NCI-H510A treated with DMSO at 0.1 percent for 48 hours (cell line): ENCODE data around the gene FRMD4A.

ENCODE experiments used
- DNase-seq: peaks from one replicate; lab custom pipeline; 2025; lab: John Stamatoyannopoulos, UW

FRMD4A gene

DNA sequence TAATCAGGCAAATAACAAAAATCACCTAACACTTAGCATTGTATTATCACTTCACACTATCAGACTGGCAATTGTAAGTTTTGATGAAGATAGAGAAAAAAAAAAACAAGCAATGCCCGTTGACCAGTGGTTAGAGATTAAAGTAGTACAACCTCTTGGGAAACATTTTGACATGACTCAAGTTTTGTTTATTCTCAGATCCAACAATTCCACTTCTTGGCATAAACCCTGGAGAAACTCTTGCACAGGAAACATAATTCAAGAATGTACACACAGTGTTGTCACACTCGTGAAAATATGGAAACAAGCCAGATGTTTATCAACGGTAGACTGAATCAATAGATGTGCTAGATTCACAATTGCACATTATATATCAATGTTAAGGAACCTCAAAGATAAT is 37.2 kb downstream of the FRMD4A start:
- DNase-seq = no peak

DNA sequence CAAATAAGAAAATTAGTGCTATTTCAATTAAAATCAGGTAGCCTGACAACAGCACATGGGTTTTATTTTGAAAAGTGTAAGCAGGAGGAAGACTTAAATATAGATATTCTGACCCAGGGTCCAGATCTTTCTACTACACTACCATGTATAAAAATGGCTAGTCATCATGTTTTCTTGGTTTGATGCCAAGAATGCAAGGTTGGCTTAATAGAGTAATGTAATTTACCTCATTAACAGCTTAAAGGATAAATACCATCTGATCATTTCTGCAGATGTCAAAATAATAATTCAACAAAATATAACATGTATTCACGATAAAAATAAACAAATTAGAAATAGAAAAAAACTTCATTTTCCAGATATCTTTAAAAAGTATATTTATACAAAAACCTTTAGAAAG is 39.4 kb downstream of the FRMD4A start:
- DNase-seq = no peak

DNA sequence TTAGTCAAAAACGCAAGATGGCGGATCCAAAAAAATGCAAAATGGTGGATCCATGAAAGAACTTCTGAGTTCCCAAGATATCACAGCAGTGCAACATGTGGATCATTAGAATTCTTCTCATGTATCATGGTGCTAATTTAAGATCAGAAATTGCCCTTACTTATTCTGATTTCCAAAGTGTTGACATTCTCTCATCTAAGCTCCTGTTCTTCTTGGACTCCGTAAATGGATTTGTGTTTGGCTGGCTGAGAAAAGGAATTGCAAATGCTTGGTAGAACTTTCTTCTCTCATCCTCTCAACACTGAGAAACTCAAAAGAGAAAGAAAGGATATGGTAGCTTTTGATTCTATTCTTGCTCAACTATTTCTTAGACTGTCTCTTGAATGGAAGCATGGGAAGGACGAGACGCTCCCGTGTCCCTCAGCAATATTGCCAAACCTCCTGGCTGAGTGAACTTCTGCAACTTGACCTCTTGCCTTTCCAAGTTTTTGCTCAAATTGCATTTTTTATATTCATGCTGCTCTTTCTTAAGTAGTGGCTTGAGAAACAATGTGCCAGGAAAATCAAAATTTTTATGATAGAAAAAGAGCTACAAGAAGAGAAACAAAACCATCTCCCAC is 44.7 kb downstream of the FRMD4A start:
- no peak for DNase-seq

DNA sequence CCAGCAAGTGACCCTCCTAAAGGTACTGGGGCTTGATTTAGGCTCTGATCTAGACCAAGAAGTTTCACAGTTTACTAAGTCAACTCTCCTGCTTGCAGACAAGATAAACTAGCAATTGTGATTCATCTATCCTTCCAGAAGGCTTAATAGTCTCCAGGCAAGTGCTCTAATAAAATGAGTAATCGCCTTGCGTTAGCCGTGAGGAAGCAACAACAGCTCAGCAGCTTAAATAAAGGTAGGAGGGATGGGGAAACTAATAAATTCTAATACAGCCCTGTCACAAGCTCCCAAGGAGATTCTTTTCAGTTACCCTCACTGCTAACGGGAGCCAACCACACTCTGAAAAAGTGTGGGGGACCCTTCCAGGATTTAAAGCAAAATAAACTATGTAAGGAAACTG is 48.4 kb downstream of the FRMD4A start:
- DNase-seq = no peak

DNA sequence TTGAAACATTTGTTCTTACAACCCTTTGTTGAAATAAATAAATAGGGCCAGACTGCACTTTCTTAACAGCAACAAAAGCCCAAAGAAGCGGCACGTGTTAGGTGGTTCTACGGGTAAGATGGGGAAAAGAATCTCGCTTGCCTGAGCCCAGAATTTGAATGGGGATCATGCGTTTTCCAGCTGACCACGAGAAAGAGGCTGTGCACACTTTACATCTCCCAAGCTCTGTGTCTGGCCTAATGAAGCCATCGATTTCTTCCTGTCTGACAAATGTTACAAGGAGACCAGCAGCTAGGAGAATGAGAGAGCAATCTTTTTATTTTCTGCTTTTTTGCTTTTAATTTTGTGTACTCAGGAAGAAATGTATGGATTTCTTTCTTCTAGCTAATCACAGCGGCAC is 52.2 kb downstream of the FRMD4A start:
- no peak for DNase-seq

DNA sequence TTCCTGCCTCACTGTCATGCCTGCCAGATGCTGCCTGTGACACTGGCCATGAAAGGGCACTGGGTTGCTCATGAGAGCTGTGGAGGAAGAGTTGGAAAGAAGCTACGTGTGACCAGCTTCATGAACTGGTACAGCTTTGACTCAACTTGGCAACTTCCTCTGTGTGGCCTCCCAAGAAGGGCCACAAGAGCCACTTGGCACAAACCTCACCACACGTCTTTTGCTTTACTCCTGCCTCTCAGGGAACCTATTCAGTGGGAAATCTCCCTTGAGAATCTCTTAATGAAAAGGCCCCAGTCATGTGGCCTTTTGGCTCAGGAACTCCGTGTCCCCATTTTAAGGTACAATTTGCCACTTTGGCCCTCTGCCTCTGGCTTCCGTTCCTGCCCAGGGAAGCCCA is 54.5 kb downstream of the FRMD4A start:
- DNase-seq = no peak

DNA sequence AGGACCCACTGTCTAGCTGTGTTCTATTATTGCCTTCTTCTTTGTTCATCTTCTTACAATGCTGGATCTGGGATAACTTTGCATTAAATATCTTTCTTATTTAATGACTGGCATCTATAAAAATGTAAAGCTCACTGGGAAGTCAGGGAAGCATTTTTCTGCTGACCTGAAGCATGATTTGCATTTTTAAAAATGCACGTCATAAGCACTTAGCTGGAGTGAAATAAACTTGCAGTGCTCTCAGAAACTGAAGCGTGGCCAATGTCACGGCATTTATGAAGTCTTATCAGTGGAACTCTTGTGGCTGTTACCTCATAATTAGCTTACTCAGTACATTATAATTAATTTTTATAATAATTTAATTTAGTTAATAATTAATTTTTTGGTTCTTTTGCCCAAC is 59.1 kb downstream of the FRMD4A start:
- DNase-seq = no peak

DNA sequence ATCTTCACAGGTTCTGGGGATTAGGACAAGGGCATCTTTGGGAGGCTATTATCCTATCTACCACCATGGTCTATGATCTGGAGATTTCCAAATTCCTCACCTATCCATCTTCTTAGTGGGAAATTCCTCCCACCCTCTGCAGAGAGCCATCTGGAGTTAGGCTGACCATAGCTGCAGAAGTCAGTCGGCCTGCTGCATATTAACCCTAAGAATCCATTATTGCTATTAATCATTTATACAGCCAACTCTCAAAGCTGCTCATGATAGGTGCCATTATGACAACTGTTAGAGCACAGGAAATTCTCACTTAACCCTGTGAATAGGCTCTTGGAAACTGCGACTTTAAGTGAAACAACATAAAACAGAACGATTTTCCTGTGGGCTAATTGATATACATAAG is 60.4 kb downstream of the FRMD4A start:
- DNase-seq = no peak

DNA sequence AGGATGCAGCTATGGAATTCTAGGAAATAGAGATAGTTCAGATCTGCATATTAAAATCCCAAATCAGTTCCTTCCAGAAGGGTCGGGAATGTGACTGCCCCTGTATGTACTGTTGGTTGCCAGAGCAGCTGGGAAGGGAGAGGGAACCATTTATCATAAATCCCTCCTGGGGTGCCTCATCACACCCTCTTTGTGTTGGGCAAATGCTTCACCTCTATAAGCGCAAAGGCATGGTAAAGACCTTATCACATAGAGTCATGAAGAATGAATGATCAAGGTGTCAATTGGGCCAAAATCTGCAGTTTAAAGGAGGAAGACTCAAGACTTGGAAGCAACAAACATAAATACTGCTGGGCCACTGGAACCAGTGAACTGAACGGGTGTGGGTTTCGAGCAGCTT is 65.0 kb downstream of the FRMD4A start:
- no peak for DNase-seq

DNA sequence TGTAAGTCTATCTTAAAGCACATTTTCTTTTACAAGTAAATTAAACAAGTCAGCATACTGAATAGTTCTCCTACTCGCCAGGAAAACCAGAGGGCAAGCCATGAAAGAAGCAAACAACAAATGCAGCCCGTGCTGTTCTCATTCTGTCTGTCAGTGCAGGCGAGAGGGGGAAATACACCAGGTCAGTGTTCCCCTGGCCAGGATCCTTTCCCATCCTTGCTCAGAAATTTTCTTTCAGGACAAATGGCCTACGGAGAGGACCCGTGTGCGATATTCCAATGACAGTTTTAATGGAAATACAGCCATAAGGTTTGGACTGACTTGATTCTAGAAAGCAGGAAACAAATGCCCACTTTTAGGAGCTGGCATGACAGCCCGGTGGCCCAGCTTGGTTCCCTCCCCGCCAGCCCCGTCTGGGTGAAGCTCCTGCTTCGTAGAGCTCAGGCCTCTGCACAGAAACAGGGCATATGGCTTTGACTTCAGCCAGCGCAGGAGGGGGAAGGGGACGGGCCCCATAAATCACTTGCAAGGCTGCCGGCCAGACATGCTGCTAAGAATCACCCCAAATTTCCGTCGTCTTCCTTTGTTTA is 67.8 kb downstream of the FRMD4A start:
- DNase-seq = no peak

DNA sequence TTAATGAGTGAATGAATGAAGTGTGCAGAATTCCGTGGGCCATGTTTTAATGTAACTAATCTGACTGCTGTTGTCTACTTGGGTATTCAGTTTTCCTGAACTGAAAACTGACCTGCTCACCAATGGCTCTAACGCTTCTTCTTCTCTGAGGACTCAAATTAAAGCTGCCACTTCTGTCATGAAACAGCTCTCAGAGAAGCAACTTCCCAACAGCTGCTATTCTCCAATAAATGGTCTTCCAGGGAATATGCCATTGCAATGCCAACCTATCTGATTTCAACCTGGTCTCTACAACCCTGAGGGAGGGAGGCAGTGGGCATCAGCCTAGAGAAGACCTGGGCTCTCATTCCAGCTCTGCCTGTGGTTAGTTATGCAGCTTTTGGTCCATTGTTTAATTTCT is 69.4 kb downstream of the FRMD4A start:
- peak; percentile 22 for DNase-seq

DNA sequence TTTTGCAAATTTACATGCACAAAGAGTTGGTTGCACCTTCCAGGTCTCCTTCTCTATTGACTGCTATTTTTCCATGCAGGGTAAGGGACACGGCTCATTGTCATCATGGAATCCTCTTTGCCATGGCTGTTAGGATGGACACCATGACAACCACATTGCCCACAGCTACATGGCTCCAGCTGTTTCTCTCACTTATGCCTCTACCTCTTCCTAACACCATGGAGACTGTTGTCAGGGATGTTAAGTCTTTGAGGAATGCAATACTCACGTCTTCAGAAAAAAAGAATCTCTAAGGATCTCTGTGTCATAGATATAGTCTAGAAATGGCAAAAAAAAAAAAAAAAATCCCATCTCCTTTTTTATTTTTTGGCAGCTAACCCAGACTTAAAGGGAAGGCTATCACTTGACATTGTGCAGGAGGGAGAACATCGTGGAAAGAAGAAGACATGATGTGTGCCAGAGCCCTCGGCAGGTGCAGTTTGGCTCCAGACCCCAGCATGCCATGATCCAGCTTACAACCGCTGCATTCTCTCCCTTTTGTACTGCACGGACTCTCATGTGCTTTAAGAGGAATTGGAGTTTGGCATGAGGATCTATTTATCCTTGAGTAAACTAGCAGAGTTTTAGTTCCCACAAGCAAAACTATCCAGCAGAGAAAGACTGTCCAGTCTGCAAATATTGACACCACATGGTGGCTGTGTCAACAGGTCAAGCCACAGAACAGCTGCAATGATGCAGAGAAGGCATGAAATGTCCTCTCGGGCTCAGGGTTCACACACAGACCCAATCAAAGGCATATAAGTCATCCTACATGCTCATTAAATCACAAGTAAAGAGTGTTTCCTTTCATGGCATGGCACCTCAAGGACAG is 70.8 kb downstream of the FRMD4A start:
- DNase-seq = peak; percentile 54

DNA sequence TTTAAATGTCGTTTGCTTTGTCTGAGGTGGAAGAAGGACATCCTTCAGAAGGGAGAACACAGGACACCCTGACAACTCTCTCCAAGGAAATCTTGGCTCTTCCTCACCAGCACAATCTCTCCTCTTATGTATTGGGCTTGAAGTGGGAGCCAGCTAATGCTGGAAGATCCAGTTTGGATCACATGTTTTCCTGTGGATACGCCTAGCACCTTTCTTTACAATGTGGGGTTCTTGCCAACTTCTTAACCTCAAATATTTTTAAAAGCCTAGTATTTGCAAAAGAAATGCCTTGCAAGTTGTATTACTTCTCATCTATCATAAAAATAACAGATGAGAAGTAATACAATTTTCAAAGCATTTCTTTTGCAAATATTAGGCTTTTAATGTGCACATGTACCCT is 76.4 kb downstream of the FRMD4A start:
- no peak for DNase-seq

DNA sequence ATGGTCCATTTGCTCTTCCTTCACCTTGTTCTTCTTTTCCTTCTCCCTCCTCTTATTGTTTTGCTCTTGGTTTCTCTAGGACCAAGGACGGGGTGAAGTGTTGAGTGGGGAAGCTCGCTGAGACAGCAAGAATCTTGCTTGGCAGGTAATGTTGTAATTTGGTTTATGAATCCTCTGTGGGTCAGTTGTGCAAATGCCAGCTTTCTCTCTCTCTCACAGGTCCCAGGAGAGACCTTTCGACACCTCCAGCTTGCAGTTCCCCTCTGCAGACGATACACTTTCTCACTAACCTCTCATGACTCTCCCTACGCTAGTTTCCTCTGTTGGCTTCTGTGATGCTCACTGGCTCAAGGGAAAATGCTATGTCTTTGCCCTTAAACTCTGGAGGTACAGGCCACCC is 77.0 kb downstream of the FRMD4A start:
- no peak for DNase-seq

DNA sequence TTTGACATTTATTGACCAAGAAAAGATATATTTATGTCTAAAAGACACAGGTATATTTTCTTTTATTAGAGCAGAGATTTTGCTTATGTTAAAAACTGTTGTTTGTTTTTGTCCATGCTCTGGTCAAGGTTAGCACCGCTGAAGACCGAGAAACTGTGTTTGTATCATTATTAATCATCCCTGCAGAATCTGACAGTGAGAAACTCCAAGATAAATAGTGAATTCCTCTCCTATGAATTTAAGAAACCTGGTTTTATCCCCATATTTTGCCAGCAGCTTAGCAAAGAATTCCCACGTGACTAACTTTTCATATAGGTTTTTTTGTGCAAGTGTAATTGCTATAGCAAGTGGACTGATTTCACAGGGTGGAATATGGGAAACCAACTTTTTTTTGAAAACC is 77.6 kb downstream of the FRMD4A start:
- no peak for DNase-seq

DNA sequence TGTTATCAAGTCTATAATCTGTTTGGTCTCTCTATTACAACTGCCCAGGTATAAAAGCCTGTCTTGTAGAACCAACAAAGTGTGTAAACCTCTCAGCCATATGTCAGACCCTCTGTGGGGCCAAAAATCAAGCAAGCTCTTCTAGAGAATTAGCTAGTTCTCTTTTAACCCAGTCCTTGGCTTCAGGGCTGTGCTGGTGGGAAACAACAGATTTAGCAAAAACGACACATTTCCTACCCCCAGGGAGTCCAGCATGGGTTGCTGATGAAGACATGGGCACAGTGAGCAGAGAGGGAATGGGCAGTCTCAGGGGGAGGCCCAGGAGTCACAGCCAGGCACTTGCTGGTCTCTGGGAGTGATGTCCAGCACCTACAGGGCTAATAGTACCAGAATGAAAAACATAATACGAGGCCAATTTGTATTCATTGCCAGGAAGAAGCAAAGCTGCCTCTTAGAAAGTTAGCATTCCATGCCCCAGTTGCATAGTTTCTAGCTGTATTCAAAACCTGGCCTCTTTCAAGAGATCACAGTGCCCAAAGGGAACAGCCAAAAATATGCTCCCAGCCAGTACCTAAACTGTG is 80.1 kb downstream of the FRMD4A start:
- no peak for DNase-seq

DNA sequence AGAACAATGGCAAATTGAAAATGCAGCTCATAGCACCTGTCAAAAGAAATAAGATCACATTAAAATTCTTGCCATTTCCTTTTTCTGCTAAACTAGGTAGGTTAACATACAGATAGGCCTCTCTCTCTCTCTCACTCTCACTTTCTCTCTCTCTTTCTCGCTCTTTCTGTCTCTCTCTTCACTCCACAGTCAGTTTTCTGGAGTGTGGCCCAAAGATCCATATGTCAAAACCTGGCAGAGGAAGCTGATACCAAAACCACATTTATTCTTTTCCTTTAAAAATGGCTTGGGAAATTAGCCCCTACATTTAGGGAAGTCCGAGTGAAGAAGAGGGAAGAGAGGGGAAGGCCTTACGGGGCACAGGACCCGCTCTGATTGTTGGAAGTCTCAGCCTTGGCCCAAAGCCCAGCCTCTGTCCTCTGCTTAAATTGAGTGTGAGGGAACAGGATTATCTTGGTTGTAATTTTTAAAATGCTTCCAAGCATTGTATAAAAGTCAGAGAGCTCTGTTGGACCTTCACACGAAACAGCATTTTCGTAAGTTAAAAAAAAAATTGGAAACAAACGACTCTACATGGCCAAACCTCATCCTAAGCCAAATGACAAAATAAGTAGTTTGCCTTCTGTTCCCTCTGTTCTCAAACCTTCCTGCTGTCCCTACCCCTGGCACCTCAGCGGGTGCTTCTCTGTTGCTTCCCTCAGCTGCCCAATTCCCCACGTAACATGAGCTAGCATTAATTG is 83.2 kb downstream of the FRMD4A start:
- DNase-seq = no peak

DNA sequence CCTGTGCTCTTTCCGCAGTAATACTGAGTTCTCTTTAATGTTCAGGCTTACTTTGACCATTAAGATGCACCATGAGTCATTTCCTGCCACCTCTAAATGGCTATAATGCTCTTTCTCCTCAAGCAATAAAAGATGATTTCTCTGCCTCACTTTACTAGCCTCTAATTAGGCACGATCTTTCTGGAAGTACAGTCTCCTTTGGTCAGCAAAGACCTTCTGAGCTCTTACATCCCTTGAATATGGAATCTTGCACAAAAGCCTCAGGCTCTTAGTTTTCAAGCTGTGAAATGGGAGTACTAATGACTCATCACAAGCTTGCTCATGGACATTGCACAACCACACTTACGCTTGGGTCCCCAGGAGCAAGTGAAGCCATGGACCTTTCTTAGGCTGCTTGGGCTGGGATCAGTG is 85.9 kb downstream of the FRMD4A start:
- DNase-seq = no peak

DNA sequence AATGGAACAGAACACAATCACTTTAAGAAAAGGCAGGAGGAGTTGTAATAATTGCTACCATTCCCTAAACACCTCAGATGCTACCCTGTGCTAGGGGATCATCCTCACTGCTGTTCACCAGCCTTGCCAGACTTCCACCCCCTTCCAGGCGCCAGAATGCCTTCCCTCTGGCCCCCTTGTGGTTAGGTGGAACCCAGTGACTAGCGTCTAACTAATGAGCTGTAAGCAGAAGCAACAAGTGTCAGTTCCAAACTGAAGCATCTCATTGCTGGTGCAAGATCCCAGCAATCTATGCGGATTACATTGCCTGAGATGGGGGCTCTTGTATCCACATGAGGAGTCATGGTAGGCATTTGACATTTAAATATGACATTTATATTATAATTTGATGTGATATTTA is 86.6 kb downstream of the FRMD4A start:
- no peak for DNase-seq

DNA sequence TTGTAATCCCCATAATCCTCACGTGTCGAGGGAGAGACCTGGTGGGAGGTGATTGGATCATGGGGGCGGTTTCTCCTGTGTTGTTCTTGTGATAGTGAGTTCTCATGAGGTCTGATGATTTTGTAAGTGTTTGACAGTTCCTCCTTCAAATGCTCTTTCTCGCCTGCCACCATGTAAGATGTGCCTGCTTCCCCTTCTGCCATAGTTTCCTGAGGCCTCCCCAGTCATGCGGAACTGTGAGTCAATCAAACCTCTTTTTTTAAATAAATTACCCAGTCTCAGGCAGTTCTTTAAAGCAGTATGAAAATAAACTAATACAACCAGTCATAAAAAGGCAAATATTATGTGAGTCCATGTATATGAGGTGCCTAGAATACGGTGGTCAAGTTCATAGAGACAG is 87.5 kb downstream of the FRMD4A start:
- DNase-seq = no peak

DNA sequence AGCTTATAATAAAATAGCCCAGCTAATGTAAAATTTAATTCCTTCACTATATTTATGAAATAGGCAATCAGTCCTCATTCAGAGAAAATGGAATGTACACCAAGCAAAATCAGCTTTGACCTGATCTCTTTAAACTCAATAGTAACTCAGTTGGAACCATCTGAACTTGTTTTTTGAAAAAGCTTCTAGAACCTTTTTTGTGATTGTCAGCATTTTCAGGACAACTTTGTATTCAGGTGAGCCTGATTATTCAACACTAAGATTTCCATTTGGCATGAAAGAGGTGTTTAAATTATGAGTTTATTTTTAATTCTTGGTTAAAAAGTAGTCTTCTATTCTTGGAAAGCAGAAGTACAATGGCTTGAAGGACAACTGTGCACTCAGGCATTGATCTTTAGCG is 89.5 kb downstream of the FRMD4A start:
- DNase-seq = no peak
